ENCODE data around the gene C20orf144. TPM values are rescaled to one million over a fixed set of nuclear protein-coding genes. Genes with fewer than 3 reads are reported as not detected.
"Not testable (repeated sequence)": the region's sequence is repeated elsewhere in the genome, so short reads cannot be mapped to it uniquely, and the experiment has no call there.

The C20orf144 gene
- total RNA-seq, 1 experiment from 2014 or later, result 0.12 TPM

DNA sequence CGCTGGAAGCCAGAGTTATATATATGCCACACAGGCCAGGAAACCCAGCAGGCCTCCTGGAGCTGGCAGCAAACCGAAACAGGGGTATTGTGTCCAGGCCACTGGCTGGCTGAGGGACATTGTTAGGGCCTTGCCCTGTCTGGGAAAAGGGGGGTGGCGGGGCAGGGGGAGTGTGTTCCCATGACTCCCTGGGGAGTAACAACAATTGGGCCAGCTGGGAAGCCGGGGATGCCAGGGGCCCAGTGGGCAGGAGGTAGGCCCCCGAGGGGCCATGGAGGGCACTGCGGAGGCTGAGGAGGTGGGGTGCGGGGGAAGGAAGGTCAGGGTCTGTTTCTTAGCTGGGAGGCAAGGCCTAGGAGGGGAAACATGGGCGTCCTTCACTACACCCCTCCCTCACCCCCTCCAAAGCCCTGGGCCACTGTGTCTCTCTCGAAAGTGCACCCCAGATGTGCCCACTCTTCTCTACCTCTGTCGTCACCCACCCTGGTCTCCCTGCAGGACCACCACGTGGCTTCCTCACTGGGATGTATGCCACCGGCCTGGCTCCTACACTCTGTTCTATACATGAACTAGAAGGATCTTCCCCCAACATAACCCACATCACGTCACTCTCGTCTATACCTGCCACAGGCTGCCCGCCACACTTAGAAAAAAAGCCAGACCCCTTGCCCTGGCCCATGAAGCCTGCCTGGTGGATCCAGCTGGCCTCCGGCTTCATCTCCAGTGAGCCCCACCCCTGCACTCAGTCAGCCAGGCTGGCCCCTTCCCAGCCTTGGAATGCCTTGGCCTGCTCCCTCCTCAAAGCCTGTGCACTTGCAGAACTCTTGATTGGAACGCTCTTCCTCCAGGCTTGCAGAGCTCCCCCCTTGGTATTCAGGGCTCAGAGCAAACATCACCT lies 31.9 kb downstream of the C20orf144 start:
- no peak for DNase-seq (ENCODE audit: low read depth)

DNA sequence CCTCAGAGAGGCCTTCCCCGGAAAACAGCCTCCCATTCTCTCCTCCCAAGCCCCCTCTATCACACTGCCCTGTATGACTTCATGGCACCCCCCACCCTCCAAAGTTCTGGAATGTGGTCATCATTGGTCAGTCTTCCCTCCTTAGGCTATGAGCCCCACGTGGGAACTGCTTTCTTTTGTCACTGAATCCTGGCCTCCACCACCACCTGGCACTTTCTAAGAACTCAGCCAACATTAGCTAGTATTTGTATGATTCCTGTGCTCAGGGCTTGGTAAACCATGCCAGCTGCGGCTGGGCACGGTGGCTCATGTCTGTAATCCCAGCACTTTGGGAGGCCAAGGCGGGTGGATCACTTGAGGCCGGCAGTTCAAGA lies 32.5 kb downstream of the C20orf144 start:
- DNase-seq (ENCODE audit: low read depth), result no peak

DNA sequence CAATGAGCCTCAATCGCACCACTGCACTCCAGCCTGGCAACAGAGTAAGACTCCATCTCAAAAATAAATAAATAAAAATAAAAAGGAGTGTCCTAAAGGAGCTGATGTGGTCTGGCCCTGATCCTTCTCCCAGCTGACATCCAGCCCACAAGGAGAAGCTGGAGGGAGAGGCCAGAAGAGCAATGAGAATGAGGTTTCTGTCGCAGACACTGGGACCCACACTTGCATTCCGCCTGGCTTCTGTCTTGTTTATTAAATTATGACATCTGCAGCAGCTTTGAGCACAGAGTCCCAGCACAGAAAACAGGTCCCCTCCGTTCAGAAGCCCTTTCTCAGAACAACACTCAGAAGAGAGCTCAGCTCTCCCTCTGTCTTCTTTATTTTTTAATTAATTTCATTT lies 34.3 kb downstream of the C20orf144 start:
- no peak for DNase-seq (ENCODE audit: low read depth)

DNA sequence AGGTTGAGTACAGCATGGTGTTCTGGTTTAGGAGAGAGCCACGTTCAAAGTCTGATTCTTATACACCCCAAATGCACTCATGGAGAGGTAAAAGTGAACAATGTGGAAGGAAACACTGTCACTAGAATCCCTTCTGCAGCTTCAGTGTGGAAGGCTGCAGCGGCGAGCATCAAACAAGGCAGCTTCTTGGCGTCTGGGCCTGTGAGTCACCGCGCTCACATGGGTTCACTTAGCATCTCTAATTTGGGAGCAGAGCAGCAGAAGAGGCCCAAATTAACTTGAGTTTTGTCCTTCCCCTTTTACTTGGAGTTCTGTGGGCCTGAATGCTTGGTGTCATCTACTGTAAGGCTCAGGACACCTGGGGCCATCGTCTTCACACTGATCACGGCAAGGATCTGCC lies 35.0 kb downstream of the C20orf144 start:
- peak; percentile 38 for DNase-seq (ENCODE audit: low read depth)

DNA sequence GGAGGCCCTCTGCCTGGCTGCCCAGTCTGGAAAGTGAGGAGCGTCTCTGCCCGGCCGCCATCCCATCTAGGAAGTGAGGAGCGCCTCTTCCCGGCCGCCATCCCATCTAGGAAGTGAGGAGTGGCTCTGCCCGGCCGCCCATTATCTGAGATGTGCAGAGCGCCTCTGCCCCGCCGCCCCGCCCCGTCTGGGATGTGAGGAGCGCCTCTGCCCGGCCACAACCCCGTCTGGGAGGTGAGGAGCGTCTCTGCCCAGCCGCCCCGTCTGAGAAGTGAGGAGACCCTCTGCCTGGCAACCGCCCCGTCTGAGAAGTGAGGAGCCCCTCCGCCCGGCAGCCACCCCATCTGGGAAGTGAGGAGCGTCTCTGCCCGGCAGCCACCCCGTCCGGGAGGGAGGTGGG lies 36.8 kb downstream of the C20orf144 start:
- not testable (repeated sequence) for DNase-seq (ENCODE audit: low read depth)

DNA sequence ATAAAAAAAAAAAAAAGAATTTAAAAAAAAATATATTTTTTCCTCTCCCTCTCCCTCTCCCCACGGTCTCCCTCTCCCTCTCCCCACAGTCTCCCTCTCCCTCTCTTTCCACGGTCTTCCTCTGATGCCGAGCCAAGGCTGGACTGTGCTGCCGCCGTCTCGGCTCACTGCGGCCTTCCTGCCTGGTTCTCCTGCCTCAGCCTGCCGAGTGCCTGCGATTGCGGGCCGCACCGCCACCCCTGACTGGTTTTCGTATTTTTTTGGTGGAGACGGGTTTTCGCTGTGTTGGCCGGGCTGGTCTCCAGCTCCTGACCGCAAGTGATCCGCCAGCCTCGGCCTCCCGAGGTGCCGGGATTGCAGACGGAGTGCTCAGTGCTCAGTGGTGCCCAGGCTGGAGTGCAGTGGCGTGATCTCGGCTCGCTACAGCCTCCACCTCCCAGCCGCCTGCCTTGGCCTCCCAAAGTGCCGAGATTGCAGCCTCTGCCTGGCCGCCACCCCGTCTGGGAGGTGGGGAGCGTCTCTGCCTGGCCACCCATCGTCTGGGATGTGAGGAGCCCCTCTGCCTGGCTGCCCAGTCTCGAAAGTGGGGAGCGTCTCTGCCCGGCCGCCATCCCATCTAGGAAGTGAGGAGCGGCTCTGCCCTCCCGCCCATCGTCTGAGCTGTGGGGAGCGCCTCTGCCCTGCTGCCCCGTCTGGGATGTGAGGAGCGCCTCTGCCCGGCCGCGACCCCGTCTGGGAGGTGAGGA lies 38.7 kb downstream of the C20orf144 start:
- not testable (repeated sequence) for DNase-seq (ENCODE audit: low read depth)

DNA sequence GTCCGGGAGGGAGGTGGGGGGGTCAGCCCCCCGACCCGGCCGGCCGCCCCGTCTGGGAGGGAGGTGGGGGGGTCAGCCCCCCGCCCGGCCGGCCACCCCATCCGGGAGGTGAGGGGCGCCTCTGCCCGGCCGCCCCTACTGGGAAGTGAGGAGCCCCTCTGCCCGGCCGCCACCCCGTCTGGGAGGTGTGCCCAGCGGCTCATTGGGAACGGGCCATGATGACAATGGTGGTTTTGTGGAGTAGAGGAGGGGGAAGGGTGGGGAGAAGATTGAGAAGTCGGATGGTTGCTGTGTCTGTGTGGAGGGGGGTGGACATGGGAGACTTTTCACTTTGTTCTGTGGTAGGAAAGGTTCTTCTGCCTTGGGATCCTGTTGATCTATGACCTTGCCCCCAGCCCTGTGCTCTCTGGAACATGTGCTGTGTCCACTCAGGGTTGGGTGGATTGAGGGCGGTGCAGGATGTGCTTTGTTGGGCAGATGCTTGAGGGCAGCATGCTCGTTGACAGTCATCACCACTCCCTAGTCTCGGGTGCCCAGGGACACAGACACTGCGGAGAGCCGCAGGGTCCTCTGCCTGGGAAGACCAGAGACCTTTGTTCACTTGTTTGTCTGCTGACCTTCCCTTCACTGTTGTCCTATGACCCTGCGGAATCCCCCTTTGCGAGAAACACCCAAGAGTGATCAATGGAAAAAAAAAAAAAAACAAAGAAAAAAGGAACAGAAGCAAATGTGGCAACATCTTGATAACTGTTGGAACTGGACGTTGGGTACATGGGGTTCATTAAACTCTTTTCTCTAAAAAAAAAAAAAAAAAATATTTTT lies 39.7 kb downstream of the C20orf144 start:
- no peak for DNase-seq (ENCODE audit: low read depth)

DNA sequence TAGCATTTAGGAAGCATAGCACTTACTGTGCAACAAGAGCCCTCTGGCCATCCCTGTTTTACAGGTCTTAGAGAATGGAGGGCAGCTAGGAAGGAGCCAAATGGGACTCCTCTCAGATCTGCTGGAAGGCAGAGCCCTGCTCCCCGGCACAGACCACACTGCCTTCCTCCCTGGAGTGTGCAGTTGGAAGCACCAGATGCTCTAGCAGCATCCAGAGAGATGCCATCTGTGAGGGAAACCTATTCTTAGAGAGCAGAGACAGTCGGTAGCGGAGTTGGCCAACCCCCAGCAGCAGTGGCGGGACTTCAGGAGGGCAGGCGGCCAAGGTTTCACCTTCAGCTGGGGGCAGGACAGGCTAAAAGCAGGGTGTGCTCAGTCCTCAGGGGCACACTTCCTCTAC lies 40.7 kb downstream of the C20orf144 start:
- no peak for DNase-seq (ENCODE audit: low read depth)

DNA sequence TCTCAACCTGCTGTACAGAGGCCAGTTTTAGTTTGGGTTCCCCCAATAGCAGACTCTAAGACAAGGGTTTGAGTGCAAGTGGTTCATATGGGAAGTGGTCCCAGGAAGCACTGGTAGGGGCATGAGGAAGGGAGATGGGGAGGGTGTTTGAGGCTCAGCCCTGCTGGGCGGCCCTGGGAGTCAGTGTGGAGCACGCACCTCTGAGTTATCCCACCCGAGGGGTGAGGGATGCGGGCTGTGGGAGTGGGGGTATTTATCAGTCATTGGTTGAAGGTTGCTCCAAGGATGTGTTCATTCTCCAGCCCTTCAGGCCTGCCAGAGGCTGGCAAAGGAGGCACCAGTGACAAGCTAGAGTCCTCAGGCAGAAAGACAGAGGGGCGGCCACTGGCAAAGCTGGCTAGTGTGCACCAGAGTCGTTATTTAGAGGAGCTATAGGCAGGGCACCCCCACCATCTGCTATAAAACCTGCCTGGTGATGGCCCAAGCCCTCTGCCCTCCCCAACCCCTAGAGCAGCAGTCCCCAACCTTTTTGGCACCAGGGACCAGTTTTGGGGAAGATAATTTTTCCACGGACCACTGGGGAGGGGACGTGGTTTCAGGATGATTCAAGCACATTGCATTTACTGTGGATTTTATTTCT lies 41.5 kb downstream of the C20orf144 start:
- DNase-seq (ENCODE audit: low read depth), result no peak

DNA sequence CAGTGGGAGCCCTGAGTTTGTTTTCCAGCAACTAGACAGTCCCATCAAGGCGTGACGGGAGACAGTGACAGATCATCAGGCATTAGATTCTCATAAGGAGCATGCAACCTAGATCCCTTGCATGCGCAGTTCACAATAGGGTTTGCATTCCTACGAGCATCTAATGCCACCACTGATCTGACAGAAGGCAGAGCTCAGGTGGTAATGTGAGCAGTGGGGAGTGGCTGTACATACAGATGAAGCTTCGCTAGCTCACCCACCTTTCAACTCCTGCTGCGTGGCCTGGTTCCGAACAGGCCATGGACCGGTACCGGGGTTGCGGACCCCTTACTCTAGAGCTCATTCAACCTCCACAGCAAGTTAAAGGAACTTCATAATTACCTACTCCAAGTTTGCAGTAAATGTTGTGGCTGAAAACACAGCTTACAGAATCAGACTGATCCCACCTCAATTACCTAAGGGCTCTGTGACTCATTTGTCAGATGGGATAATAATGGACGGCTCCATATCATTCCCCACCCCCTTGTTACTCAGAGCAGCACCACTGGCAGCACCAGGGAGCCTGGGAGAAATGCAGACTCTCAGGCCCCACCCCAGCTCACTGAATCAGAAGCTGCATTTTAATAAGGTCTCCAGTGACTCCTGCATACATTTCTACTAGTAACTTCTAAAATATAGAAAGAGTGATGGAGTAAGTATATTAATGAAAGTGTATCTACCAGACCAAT lies 42.2 kb downstream of the C20orf144 start:
- DNase-seq (ENCODE audit: low read depth), result peak; percentile 58

DNA sequence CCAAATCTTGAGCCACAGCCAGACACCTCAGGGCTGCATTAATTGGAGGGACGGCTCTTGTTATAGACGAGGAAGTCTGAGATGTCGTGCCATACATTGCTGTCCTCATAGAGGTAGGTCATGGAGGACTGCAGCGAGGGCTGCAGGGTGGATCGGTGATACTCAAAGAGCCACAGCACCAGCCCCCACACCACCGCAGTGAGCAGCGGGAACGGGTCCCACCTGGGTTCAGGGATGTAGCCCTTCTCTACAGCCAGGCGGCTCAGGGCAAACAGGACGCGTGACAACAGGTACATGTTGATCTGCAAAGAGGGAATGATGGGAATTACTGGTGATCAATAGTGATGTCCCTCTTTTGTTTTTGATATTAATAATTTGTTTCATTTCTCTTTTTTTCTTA lies 45.5 kb downstream of the C20orf144 start:
- DNase-seq (ENCODE audit: low read depth), result no peak

DNA sequence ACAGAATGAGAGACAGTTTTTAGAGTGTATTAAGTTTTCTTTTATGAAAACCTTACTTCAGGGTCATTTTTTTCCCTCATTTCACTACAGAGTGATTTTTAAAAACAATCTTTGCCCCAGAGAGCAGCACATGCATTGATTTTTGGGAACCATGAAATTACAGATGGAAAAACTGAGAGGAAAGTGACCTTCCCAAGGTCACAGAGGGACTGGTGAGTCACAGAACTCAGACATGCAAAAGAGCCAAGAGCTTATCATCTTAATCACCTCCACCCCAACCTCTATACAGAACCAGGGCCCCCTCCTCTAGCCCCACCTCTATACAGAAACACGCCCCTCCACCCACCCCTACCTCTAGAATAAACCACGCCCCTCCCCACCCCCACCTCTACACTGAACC lies 47.3 kb downstream of the C20orf144 start:
- peak; percentile 45 for DNase-seq (ENCODE audit: low read depth)

DNA sequence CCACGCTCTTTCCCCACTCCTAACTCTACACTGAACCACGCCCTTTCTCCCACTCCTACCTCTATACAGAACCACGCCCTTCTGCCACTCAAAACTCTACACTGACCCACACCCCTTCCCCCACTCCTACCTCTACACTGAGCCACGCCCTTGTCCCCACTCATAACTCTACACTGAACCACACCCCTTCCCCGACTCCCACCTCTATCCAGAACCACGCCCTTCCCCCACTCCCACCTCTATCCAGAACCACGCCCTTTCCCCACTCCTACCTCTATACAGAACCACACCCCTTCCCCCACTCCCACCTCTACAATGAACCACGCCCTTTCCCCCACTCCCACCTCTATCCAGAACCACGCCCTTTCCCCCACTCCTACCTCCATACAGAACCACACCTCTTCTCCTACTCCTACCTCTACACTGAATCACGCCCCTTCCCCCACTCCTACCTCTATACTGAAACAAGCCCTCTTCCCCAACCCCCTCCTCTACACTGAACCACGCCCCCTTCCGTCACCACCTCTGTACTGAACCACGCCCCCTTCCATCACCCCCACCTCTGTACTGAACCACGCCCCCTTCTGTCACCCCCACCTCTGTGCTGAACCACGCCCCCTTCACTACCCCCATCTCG lies 47.9 kb downstream of the C20orf144 start:
- DNase-seq (ENCODE audit: low read depth), result no peak

DNA sequence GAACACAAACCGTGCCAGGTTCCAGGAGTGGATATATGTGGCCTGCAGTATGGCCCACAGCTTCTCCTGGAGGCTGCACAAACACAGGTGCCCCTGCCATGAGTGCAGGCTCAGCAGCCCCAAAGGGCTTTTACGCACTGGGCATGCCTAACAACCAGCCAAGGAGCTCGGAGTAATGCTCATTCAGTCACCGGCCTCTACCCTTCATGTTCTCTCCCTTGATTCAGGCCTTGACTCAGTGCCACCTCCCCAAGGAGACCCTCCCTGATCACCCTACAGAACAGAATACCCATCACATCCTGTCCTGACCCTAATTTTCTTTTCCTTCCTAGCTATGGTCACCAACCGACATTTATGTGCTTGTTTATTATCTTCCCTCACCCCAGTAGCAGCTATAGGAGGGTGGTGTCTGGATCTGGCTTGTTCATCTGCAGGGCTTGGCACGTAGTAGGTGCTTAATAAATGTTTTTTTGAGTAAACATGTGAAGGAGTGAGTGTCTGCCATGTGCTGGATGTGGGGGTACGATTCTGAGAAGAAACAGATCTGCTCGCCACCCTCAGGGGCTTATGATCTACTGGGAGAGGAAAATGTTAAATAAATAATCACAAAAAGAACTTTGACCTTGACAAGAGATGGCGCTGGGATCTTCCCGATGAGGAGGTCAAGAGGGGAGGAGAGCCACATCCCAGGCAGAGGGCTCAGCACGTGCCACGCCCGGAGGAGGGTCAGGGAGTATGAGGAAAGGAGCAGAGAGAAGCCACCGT lies 48.7 kb downstream of the C20orf144 start:
- no peak for DNase-seq (ENCODE audit: low read depth)

DNA sequence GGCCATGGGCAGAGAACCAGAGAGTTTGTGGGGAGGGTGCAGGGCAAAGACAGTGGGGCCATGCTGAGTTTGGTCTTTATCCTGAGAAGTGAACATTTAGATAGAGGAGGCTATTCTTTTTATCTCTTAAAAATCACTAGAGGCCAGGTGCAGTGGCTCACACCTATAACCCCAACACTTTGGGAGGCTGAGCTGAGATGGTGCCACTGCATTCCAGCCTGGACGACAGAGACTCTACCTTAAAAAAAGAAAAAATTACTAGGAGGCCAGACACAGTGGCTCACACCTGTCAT lies 49.3 kb downstream of the C20orf144 start:
- DNase-seq (ENCODE audit: low read depth), result no peak

Other genes starting within 250 kb of the C20orf144 start
- 25.8 and 32.4 TPM in 2 replicates for gene SNTA1, start 218.6 kb upstream of the C20orf144 start, total RNA-seq (2014; rRNA removed; shearing (Covaris generic))
- 7.5 and 13.8 TPM in 2 replicates for gene CBFA2T2, start 172.2 kb upstream of the C20orf144 start, total RNA-seq (2014; rRNA removed; shearing (Covaris generic))
- not detected in 2 replicates for gene ACTL10, start 4.6 kb downstream of the C20orf144 start, total RNA-seq (2014; rRNA removed; shearing (Covaris generic))
- 32.0 and 60.5 TPM in 2 replicates for gene NECAB3, start 12.1 kb downstream of the C20orf144 start, total RNA-seq (2014; rRNA removed; shearing (Covaris generic))
- 46.3 and 67.8 TPM in 2 replicates for gene E2F1, start 24.1 kb downstream of the C20orf144 start, total RNA-seq (2014; rRNA removed; shearing (Covaris generic))
- gene PXMP4, start 58.0 kb downstream of the C20orf144 start, total RNA-seq (2014; rRNA removed; shearing (Covaris generic)), result 15.6 and 18.0 TPM in 2 replicates
- gene ZNF341, start 69.7 kb downstream of the C20orf144 start, total RNA-seq (2014; rRNA removed; shearing (Covaris generic)), result 1.7 and 2.6 TPM in 2 replicates
- 71.9 and 81.9 TPM in 2 replicates for gene CHMP4B, start 149.0 kb downstream of the C20orf144 start, total RNA-seq (2014; rRNA removed; shearing (Covaris generic))

All from M059J (cell line).